ENCODE measurements around the gene IRF6. TPM values are rescaled to one million over a fixed set of nuclear protein-coding genes. Genes with fewer than 3 reads are reported as not detected.

The IRF6 gene
- total RNA-seq, 4 donors from 2014 or later, result 26.7 to 41.9 (median 32.7) TPM

DNA sequence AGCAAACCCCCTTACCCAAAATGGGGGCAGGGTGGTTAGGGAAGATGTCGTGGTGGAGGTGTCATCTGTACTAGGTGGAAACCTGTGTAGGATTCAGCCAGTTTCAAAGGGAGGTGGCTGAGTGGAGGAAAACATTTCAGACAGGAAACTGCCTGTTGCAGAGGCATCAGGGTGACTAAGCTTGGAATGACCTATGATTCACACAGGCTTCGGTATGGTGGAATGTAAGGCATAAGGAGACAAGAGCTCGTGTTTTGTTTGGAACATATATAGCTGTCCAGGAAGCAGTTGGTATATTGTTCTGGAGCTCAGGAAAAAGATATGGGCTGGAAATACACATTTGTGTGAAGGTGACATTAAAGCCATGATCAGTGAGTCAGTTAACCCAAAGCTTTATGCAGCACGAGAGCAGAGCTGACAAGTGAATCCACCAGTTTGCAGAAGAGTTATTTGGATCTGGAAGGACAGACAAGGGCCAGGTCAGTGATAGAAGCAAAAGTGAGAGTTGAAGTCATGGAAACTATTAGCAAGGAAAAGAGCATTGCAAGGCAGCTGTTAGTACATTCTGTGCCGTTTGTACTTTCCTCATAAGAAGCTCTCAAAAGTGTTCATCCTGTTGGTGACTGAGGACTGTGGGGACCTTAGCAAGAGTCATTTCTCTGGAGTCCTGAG lies 34.1 kb upstream of the IRF6 start:
- Histone ChIP-seq H3K36me3 (peaks cover 49 to 50% of the 10 kb centered on the region in 2 donors), H3K4me1 (peaks cover 2 to 4% of the 10 kb centered on the region in 2 donors), H3K9me3 (no peaks in the 10 kb centered on the region), H3K27me3 (no peaks in the 10 kb centered on the region), H3K27ac (peak overlapping the region in 1 of 3 donors; percentile 15), H3K4me3 (replicated peaks in 1 of 3) (no peak overlapping the region)
- whole genome bisulfite sequencing, 2 donors, result 70 to 79% methylated on average over 5 of the region's 5 CpGs
- no peak for DNase-seq
- intact Hi-C loops (cut with DNase I), result no loop called here
- TF ChIP-seq, protein P1, sequence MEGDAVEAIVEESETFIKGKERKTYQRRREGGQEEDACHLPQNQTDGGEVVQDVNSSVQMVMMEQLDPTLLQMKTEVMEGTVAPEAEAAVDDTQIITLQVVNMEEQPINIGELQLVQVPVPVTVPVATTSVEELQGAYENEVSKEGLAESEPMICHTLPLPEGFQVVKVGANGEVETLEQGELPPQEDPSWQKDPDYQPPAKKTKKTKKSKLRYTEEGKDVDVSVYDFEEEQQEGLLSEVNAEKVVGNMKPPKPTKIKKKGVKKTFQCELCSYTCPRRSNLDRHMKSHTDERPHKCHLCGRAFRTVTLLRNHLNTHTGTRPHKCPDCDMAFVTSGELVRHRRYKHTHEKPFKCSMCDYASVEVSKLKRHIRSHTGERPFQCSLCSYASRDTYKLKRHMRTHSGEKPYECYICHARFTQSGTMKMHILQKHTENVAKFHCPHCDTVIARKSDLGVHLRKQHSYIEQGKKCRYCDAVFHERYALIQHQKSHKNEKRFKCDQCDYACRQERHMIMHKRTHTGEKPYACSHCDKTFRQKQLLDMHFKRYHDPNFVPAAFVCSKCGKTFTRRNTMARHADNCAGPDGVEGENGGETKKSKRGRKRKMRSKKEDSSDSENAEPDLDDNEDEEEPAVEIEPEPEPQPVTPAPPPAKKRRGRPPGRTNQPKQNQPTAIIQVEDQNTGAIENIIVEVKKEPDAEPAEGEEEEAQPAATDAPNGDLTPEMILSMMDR (IDR thresholded peaks at IDR 0.05), result no peak
- no peak for TF ChIP-seq POLR2A (IDR thresholded peaks at IDR 0.05)

DNA sequence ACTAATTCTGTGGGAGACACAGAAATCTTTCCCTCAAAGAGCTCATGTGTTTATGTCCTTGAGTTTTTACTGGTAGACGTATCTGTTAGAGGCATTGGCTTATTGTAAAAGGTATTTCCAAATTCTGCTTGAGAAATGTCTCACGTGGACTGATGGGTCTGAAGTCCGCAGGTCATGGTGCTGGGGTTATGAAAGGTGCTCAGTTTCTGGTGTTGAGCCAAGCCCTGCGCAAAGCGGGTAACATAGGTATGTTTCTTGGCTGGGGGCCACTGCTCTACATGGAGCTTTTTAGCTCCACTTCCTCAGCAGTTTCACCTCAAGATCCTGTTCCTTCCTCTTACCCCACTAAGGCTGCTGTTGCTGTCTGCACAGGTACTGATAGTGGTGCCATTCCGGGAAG lies 32.6 kb upstream of the IRF6 start:
- Histone ChIP-seq H3K27ac (no peak overlapping the region), H3K27me3 (no peaks in the 10 kb centered on the region), H3K9me3 (no peaks in the 10 kb centered on the region), H3K36me3 (peaks cover 53 to 59% of the 10 kb centered on the region in 2 donors), H3K4me1 (no peaks in the 10 kb centered on the region), H3K4me3 (replicated peaks in 1 of 3) (no peak overlapping the region)
- intact Hi-C loops (cut with DNase I), result no loop called here
- no peak for TF ChIP-seq POLR2A (IDR thresholded peaks at IDR 0.05)
- TF ChIP-seq, protein P1 (IDR thresholded peaks at IDR 0.05), result no peak
- no peak for DNase-seq
- WGBS, 2 donors, result 92 to 94% methylated on average over 6 of the region's 6 CpGs

DNA sequence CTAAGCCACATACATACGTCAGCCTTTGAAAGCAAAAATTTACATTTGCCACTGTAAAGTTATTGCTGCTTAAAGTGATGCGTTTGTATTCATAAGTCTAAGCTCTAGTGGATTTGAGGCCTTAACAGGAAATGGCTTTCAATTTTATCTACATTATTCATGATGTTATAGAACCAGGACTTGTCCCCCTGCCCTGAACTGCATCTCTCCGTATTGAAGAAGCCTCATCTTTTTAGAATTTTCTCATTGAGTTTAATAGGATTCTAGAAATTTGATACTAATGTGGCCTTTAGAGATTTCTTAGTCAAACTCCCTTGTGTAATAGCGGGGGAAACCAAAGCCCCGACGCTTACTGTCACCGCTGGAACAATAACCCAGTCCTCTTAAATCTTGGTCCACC lies 31.7 kb upstream of the IRF6 start:
- H3K4me1 ChIP-seq, result no peaks in the 10 kb centered on the region
- intact Hi-C loops (cut with DNase I), result no loop called here
- peaks cover 57 to 62% of the 10 kb centered on the region in 2 donors for H3K36me3 ChIP-seq
- H3K27me3 ChIP-seq, result no peaks in the 10 kb centered on the region
- no peak overlapping the region for H3K27ac ChIP-seq
- WGBS, 2 donors, result 92 to 95% methylated on average over 7 of the region's 7 CpGs
- no peak for DNase-seq
- H3K4me3 ChIP-seq (replicated peaks in 1 of 3), result no peak overlapping the region
- no peak for TF ChIP-seq POLR2A (IDR thresholded peaks at IDR 0.05)
- no peaks in the 10 kb centered on the region for H3K9me3 ChIP-seq

DNA sequence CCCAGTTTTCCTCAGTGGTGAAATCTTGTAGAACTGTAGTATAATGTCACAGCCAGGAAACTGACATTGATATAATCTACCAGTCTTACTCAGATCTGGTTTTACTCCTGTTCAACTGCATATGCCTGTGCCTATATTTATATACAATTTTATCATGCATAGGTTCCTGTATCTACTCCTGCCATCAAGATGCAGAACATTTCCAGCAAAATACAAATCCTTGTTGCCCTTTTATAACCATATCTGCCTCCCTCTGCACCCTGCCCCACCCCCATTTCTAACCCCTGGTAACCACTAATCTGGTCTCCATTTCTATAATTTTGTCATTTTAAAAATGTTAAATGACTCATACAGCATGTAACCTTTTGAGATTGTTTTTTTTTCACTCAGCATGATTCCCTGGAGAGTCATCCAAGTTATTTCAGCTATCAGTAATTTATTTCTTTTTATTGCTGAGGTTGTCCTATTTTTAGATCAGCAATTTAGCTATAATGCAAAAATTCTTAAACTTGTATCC lies 29.9 kb upstream of the IRF6 start:
- Histone ChIP-seq H3K9me3 (no peaks in the 10 kb centered on the region), H3K4me3 (replicated peaks in 1 of 3) (no peak overlapping the region), H3K4me1 (no peaks in the 10 kb centered on the region), H3K27me3 (no peaks in the 10 kb centered on the region), H3K36me3 (peaks cover 53 to 57% of the 10 kb centered on the region in 2 donors), H3K27ac (no peak overlapping the region)
- DNase-seq, result no peak
- TF ChIP-seq, protein P1 (IDR thresholded peaks at IDR 0.05), result no peak
- TF ChIP-seq POLR2A (IDR thresholded peaks at IDR 0.05), result no peak
- intact Hi-C loops (cut with DNase I), result no loop called here

DNA sequence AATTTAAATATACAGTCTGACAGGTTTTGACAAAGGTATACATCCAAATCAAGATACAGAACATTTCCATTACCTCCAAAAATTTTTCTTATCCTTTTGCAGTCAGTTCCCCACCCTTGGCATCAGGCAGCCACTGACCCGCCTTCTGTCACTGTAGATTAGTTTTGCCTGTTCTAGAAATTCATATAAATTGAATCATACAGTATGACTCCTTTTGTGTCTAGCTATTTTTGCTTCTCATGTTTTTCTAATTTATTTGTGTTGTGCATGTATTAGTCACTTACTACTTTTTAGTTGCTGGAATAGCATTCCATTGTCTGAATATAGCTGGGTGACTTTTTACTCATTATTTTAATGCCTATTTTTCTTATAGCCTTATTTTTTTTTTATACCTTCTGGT lies 25.7 kb upstream of the IRF6 start:
- DNase-seq, result no peak
- TF ChIP-seq POLR2A (IDR thresholded peaks at IDR 0.05), result no peak
- TF ChIP-seq, protein P1 (IDR thresholded peaks at IDR 0.05), result no peak
- H3K4me1 ChIP-seq, result peaks cover 9 to 18% of the 10 kb centered on the region in 2 donors
- H3K36me3 ChIP-seq, result peaks cover 27 to 34% of the 10 kb centered on the region in 2 donors
- 96 to 98% methylated on average over 1 of the region's 1 CpG for WGBS, 2 donors
- no peak overlapping the region for H3K4me3 ChIP-seq (replicated peaks in 1 of 3)
- H3K27ac ChIP-seq, result no peak overlapping the region
- intact Hi-C loops (cut with DNase I), result no loop called here
- no peaks in the 10 kb centered on the region for H3K27me3 ChIP-seq
- H3K9me3 ChIP-seq, result no peaks in the 10 kb centered on the region
